Activated T-cell treated with anti-CD3 and anti-CD28 coated beads, Interleukin-2, amount 50 U/mL, for 4 hours (primary cell): ENCODE measurements around the gene UPP1. TPM values are rescaled to one million over a fixed set of nuclear protein-coding genes. Genes with fewer than 3 reads are reported as not detected.
"Not testable (repeated sequence)": the region's sequence is repeated elsewhere in the genome, so short reads cannot be mapped to it uniquely, and the experiment has no call there.

Experiments
- ATAC-seq, 2 donors: fragments of 200-7000 bp; cut with Tn5 transposase; one replicate each; pipeline ENCODE4 v1.10.0; 2021
- DNase-seq: peaks from one replicate; pipeline ENCODE4 v3.0.0-alpha.2; 2020
- H3K27me3 Mint-ChIP-seq: one replicate; pipeline ENCODE4 v1.8.0; 2021; ENCODE audit warnings: low read depth, mixed read lengths
- H3K36me3 Mint-ChIP-seq: one replicate; pipeline ENCODE4 v1.8.0; 2022; ENCODE audit warnings: mixed read lengths; ENCODE audit not compliant: insufficient read depth
- H3K4me1 Mint-ChIP-seq: one replicate; pipeline ENCODE4 v1.8.0; 2021; ENCODE audit warnings: low read depth, mixed read lengths
- H3K4me3 Mint-ChIP-seq: one replicate; pipeline ENCODE4 v1.8.0; 2021; ENCODE audit warnings: mild to moderate bottlenecking, moderate library complexity, mixed read lengths
- H3K9me3 Mint-ChIP-seq: one replicate; pipeline ENCODE4 v1.8.0; 2021; ENCODE audit warnings: mixed read lengths
- total RNA-seq, 3 donors: library from RNA; stranded (reverse); gene quantifications; one replicate each; pipeline ENCODE4 v1.2.1, GENCODE V29; 2021

The UPP1 gene
- total RNA-seq, 3 donors from 2014 or later = 25.5 to 45.8 (median 45.1) TPM

- peaks cover 20% of the 10 kb centered on the region for H3K27me3 Mint-ChIP-seq
- no peaks in the 10 kb centered on the region for H3K36me3 Mint-ChIP-seq
- H3K9me3 Mint-ChIP-seq = no peaks in the 10 kb centered on the region
- no peak for DNase-seq
- H3K4me3 Mint-ChIP-seq = no peak overlapping the region
- ATAC-seq = no peak
- no peaks in the 10 kb centered on the region for H3K4me1 Mint-ChIP-seq
Measured at GRCh38 chr7:48147078-48147591, 58.1 kb downstream of the UPP1 start.

- ATAC-seq, H3K4me3 Mint-ChIP-seq, H3K9me3 Mint-ChIP-seq, H3K36me3 Mint-ChIP-seq, H3K4me1 Mint-ChIP-seq, DNase-seq: not testable (repeated sequence)
- H3K27me3 Mint-ChIP-seq = peaks cover 14% of the 10 kb centered on the region
Measured at GRCh38 chr7:48147690-48148089, 58.6 kb downstream of the UPP1 start.

- Mint-ChIP-seq H3K27me3 (peaks cover 12% of the 10 kb centered on the region), H3K36me3 (no peaks in the 10 kb centered on the region), H3K4me3 (no peak overlapping the region), H3K4me1 (no peaks in the 10 kb centered on the region), H3K9me3 (no peaks in the 10 kb centered on the region)
- DNase-seq (no peak), ATAC-seq (no peak)
Measured at GRCh38 chr7:48148311-48148710, 59.2 kb downstream of the UPP1 start.

GRCh38 chr7:48149058-48149457 is 60.0 kb downstream of the UPP1 start:
- Mint-ChIP-seq H3K9me3 (no peaks in the 10 kb centered on the region), H3K4me1 (no peaks in the 10 kb centered on the region), H3K36me3 (no peaks in the 10 kb centered on the region), H3K27me3 (peaks cover 12% of the 10 kb centered on the region), H3K4me3 (no peak overlapping the region)
- DNase-seq (no peak), ATAC-seq (no peak)

- ATAC-seq = no peak
- Mint-ChIP-seq H3K4me1 (no peaks in the 10 kb centered on the region), H3K27me3 (peaks cover 12% of the 10 kb centered on the region), H3K9me3 (no peaks in the 10 kb centered on the region), H3K4me3 (no peak overlapping the region), H3K36me3 (no peaks in the 10 kb centered on the region)
- no peak for DNase-seq
Measured at GRCh38 chr7:48150086-48150485, 61.0 kb downstream of the UPP1 start.

- H3K4me1 Mint-ChIP-seq = no peaks in the 10 kb centered on the region
- H3K9me3 Mint-ChIP-seq = no peaks in the 10 kb centered on the region
- ATAC-seq = no peak
- no peaks in the 10 kb centered on the region for H3K36me3 Mint-ChIP-seq
- peak; percentile 8 for DNase-seq
- peaks cover 18% of the 10 kb centered on the region for H3K27me3 Mint-ChIP-seq
- no peak overlapping the region for H3K4me3 Mint-ChIP-seq
Measured at GRCh38 chr7:48154792-48155413, 65.8 kb downstream of the UPP1 start.

Other genes with a start within 250 kb of the UPP1 start
- gene PKD1L1, start 140.8 kb upstream of the UPP1 start, total RNA-seq = under 1 TPM; 0.08 to 0.29 (median 0.18) TPM
- gene HUS1, start 109.7 kb upstream of the UPP1 start, total RNA-seq = 10 to 100 TPM; 48.9 to 55.3 (median 54.8) TPM
- not detected for gene SUN3, start 60.2 kb upstream of the UPP1 start, total RNA-seq
- under 1 TPM; 0.15 to 0.45 (median 0.16) TPM for gene C7orf57, start 53.7 kb upstream of the UPP1 start, total RNA-seq
- gene ABCA13, start 82.2 kb downstream of the UPP1 start, total RNA-seq = under 1 TPM in 2 of 3 donors, not detected in 1; 0.08 TPM